ENCODE results near the gene GTF3C1. TPM values are rescaled to one million over a fixed set of nuclear protein-coding genes. Genes with fewer than 3 reads are reported as not detected.

Gene GTF3C1
- total RNA-seq, 1 donor from 2014 or later: 60.1 TPM

DNA sequence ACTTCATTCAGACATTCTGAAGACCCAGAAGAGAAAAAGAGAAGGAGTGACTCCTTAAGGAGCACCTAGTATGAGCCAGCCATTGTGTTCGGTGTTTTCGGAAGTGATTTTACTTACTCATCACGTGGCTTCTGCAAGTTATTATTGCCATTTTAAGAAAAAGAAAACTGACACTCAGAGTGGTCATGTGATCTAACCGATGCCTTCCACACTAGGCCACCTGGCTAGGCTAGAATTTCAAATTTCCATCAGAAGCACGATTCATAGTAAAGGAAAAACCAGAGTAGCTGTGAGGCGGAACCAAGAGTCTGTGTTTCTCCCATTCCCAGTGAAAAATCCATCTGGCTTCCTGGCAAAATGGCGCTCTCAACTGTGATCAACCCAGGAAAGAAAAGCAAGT lies 32.0 kb downstream of the GTF3C1 start:
- DNase-seq (ENCODE audit: low read depth in 2 of 2): no peak

DNA sequence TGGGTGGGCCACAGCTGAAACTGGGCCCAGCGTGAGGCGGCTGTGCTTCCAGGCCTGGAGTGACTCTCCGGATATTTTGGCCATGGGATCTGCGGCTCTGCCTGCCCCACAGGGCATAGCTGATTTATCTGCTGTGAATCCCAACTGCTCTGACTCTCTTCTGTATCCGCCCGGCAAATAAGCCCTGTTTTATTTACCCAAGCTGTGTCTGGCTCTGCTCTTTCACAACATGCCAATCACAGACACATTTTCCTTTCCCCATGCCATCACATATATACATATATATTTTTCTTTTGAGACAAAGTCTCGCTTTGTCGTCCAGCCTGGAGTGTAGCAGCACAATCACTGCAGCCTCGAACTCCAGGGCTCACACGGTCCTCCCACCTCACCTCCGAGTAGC lies 33.3 kb downstream of the GTF3C1 start:
- no peak for DNase-seq (ENCODE audit: low read depth in 2 of 2)

DNA sequence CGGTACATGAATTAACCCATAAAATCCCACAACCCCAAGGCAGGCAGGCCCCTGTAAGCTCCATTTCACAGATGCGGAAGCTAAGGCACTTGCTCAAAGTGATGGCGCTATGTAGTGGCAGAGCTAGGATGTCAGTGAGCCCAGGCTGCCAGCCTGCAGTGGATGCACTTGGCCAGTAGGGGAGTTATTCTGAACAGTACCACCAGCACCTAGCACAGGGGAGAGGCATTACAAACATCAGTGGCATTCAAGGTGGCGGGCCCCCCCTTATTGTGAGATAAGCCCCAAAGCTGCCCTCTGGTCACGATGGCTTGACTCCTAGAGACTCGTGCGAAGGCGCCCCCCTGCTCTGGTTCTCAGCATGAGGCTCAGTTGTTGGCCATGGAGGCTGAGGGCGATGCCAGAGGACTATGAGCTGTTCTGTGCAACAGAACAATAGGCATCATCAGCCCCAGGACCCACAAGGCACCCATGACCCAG lies 33.8 kb downstream of the GTF3C1 start:
- peak; percentile 39 to 42 for DNase-seq (ENCODE audit: low read depth in 2 of 2)

DNA sequence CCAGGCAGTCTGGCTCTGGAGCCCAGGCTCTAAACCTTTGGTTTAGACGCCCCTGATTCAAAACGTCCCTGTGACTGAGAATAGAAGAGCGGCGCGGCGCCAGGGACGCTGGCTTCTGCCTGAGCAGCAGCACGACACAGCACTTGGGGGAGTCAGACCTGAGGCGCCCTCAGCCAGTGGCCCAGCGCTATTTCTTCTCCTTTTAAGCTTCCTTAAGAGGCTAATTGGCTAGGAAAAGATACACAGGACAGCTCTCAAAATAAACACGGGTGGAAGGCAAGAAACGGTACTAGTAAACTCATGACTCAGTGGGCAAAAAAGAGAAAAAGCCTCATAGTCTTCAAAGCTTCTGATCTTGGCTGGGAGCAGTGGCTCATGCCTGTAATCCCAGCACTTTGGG lies 34.9 kb downstream of the GTF3C1 start:
- no peak for DNase-seq (ENCODE audit: low read depth in 2 of 2)

DNA sequence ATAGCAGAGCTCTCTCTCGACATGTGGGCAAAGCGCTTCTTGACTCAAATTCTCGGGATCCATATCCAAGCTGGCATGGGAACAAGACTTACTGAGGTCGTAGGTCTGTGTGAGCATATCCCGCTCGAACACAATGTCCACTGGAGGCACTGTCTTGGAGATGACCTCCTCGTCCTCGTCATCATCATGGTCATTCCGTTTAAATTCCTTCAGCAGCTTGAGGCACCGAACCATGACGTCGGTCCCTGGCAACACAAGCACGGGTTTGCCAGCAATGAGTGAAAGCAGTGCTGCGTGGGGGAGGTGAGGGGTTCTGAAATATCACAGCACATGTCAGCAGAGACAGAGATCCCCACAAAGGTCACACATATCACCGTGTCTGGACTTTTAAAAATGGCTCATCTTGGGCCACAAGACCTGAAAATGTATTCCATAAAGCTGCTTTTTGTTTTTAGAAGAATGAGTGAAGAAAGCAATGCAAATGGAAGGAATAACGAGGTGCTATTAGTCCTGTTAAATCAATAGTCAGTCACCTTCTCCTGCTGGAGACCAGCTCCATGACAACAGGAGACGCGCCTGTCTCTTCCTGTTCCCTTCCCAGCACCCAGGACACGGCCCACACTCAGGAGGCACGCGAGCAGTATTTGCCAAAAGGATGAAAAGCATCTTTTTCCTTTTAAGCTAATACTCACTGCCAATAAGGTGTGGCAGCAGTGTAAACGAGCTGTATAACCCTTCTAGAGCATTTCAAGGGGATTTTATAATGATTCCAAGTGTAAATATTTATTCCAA lies 37.9 kb downstream of the GTF3C1 start:
- no peak for DNase-seq (ENCODE audit: low read depth in 2 of 2)

DNA sequence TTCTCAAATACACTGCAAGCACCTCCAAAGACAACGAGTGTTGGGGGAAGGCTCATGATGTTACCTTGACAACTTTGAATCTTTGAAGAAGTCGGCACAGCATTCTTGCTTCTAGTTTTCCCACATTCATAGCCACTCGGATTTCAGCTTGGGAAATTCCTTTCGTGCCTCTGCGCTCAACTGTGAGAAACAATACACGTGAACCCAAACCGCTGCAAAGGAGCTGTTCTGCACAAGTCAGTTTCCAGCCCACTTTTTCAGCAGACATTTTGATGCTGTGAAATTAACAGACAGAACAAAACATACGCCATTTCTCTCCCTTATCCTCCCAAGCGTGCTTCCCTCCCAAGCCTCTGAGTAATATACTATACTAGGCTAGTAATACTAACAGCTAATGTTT lies 41.2 kb downstream of the GTF3C1 start:
- DNase-seq (ENCODE audit: low read depth in 2 of 2): no peak

DNA sequence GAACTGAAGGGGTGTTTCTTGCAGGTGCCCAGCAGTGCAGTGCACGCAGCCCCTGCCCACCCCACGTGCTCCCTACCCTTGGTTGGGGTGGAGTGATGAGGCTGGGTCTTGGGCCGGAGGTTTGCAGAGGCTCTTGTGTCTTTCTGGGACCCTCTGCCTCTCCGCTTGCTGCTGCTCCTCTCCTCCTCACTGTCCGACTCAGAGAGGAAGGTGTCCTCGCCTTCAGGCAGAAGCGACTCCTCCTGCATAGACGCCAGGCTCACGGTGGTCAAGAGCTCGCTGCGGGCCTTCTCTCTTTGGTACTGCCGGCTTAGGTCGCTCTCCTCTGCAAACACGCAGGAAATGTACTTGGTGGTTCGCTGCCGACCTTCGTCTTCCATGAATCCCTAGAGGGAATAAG lies 42.9 kb downstream of the GTF3C1 start:
- DNase-seq (ENCODE audit: low read depth in 2 of 2): no peak

DNA sequence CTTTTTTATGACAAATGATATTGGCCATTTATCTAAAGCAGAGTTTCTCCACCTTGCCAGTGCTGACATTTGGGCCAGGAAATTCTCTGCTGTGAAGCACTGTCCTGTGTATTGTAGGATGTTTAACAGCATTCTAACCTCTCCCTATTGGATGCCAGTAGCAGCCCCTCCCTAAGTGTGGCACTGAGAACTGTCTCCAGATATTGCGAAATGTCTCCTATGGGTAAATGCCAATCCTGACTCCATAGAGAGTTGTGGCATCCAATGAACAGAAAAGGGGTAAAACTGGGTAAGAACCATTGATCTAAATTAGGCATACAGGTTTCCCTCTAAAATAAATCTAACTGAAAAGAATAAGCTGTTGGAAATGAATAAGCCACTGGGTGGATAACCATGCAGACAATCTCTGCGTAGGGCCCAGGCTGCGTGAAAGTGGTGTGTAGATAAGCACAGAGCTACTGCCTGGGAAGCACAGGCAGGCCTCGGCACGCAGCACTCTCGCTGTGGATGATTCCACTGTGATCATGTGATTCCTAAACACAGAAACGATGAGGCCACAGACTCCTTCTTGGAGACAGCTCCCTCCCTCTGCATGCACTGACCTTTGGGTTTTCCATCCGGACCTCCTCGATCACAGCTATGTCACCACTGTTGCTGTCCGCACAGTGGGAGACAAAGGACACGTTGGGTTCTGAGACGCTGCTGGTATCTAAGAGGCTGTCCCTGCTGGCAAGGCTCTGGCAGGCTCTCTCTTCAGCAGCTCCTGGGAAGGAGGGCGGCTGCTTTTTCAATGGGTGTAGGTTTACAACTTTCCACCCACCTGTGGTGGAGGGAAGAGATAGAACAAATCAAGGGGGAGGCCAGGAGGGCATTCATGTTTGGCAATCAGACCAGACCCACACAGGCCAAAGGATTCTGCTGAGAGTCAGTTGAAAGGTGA lies 44.1 kb downstream of the GTF3C1 start:
- DNase-seq (ENCODE audit: low read depth in 2 of 2): no peak

DNA sequence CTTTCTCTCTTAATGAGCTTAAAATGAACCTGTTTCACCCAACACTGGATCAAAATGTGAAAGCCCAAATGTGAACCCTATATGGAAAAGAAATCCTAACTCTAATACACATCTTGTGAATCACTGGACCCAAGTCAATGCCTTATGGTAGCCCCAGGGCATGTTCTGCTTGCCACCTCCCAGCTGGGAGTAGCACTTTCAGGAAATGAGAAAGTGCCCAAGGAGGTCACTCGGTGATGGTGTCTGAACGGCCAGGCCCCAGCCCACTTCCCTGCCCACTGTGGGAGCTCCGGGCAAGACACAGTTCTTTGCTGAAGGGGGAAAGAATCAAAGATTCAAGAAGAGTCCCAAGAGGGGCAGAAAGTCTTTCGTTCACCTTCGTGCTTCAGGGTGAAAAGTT lies 46.1 kb downstream of the GTF3C1 start:
- DNase-seq (ENCODE audit: low read depth in 2 of 2): no peak

DNA sequence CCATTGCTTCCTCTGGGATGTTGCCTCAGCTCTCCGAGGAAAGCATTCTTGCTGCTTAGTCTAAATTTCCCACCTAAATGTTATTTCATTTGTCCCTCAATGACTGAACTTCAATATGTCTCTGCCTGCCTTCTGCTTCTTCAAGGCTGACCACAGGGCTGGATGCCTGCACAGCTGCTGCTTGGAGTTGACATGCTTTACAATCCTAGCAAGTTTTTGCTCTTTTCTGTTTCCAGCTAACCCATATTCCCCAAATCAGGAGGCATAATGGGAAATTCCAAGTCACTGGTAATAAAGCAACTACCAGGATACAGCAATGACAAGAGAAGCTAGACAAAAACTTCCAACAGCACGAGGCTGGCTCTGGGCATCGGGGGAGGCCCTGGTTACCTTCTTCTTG lies 48.9 kb downstream of the GTF3C1 start:
- DNase-seq (ENCODE audit: low read depth in 2 of 2): no peak

DNA sequence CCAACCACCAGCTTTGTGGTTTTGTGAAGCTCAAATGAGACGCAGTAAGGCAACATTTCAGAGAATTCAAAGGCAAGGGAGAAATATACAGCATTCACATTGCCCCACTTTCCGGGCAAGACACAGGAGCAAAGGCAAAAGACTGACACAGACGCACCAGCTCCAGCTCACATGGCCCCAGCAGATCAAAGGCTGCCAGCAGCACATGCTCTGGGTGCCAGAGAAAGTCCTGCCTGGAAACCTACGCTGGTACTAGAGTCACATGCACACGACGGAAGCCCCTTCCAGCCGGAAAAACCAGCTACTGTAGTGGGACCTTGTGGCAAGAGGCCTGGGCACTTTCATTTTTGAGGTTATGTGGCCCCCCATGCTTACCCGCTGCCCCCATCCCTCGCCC lies 50.1 kb downstream of the GTF3C1 start:
- DNase-seq (ENCODE audit: low read depth in 2 of 2): no peak

DNA sequence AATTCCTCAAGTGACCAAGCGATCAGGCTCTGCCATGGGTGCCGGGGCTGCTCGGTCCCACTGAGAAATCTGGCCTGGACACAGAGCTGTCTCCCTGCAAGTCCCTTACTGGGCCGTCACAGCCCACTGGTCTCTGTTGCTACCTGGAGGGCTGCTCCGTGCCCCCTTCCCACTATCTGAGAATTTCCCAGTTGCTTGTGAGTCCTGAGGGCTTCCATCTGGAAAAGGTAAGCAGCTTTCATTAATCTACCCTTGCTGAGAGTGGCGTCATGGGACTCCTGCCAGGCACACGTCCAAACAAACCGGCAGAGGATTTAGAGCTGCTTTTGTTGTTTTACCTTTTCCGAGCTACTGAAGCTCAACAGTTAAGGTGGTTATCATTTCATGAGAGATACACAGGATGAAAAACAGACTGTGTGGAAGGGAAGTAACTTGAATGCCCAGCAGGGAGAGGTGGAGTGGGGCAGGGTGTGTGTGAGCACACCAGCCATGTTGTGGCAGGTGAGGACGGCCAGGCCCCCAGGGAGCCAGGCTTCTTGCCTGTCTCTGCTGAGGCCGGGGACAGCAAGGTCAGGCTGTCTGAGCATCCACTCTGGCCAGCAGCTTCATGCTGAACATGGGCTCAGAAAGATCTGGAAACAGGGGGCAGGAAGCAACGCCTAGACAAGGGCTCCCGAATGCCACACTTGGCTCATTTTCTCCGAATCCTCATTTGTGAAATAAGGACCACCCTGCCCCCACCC lies 50.6 kb downstream of the GTF3C1 start:
- DNase-seq (ENCODE audit: low read depth in 2 of 2): no peak

DNA sequence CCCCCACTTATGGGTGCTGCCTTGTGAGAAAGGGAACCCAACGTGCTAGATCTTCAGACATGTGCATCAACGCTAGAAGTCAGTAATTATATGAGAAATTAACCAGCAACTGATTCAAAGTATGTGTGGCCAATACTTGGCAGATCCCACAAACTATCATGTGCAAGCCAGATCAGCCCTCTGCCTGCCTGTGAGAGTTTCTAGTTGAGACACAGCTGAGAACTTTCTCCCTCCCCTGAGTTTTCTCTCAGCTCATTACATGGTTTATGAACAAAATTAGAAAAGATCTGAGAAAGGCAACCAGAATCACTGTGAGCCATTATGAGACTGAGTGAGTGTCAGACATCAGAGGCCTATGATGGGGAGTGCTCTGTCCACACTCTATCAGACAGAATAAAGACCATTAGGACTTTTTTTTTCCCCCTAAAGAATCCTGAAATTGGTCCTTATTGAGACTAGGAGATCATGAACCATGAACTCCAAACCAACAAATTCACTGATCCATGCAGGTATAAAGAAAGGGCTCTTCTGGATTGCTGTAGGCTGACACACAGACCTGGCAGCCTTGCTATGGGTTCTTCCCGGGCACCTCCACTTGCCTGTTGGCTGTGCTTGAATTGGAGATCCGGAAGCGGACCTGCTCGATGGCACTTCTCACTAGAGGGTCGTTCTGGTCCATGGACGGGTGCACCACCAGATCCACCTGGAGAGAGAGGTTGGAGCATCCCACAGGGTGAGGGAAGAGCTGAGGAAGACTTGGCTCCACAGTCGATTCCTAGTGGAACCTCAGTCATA lies 51.5 kb downstream of the GTF3C1 start:
- DNase-seq (ENCODE audit: low read depth in 2 of 2): no peak

DNA sequence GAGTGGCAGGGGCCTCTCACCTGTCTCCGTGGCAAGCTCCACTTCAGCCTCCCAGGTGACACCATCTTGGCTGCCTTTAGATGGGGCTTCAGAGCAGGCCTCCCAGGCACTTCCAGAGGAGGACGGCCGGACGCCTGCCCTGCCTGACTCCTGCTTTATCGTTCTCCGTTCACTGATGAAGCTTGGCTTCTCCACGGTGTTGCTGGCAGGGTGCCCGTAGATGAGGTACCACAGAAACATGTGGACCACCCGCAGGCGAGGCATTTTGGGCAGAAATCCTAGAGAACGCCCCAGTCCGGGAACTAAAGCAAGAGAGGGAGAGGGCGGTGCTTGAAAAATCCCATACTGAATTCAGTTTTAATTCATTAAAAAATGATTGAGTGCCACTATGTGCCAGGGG lies 54.5 kb downstream of the GTF3C1 start:
- no peak for DNase-seq (ENCODE audit: low read depth in 2 of 2)

DNA sequence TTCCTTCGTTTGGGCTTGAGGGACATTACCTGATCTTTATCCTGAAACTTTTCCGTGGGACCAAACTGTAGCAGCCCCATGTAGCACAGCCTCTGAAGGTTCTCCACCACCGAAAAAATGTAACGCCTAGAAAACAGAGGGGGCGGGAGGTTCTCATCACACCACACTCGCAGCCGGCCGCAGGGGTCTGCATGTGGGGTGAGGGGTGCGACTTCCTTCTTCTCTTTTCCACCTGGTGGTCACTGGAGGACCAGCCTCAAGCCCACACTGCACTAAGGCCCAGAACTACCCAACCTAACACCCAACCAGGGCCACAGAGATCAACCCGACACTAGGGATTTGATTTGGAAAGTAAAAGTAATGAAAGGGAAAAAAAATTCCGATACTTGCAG lies 57.1 kb downstream of the GTF3C1 start:
- DNase-seq (ENCODE audit: low read depth in 2 of 2): no peak

DNA sequence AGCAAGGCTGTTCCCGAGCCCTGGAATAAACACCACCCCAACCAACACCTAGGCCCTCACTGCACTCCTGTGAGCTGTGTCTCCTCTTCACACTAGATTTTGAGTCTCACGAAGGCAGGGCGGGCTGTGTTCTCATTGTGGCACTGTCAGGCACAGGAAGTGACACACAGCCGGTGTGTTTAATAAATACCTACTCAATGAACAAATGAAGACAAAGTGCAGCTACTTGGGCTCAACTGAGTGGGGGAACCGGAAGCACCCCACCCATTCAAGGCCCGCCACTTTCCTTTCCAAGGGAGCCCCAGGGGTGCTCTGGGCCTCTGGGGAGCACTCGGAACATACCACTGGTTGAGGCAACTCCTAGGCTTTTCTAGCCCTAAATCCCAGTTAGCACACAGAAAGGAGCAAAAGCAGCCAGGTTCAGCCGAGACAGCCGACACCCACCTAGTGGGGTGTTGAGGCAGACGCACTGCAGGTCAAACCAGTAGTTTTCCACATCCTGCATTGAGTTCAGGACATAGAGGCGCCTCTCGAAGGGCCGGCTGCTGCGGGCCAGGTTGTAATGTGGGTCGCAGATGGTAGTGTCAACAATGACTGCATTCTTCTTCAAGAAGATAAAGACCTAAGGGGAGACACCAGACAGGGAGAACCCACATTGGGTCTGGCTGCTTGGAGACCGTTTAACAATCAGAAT lies 57.7 kb downstream of the GTF3C1 start:
- peak; percentile 49 to 81 for DNase-seq (ENCODE audit: low read depth in 2 of 2)

DNA sequence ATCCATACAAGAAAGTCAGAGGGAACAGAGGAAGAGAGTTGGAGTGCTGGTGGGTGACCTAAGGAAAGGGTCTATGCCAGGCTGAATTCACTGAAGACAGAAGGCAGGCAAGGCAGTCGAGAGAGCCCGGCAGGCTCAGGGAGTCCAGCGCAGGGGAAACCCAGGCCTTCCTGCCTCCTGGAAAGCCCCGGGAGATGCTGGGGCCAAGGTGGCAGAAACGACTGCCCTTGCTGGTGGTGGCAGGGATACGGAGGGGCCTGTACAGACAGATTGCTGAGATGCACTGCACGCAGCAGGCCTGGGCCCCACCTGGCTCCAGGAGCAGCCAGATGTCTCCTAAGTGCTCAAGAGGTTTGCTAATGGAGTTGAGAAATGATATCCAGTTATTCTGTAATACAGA lies 59.8 kb downstream of the GTF3C1 start:
- DNase-seq (ENCODE audit: low read depth in 2 of 2): no peak

DNA sequence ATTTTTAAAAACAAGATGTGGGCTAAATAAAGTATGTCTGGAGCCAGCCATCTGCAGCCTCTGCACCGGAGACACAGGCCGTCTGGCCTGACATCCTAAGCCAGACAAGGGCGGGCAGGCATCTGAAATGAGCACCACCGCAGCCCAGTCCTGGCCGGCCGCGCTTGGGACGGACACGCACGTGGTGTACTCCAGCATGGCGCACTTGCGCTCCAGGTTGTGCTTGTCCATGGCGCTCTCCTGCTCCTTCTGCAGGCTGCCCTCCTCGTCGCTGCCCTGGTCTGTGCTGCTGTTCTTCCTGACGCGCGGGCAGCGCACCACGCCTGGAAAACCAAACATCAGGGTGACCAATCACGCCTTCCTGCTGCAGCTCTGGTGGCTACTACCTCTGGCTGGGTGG lies 60.3 kb downstream of the GTF3C1 start:
- no peak for DNase-seq (ENCODE audit: low read depth in 2 of 2)

DNA sequence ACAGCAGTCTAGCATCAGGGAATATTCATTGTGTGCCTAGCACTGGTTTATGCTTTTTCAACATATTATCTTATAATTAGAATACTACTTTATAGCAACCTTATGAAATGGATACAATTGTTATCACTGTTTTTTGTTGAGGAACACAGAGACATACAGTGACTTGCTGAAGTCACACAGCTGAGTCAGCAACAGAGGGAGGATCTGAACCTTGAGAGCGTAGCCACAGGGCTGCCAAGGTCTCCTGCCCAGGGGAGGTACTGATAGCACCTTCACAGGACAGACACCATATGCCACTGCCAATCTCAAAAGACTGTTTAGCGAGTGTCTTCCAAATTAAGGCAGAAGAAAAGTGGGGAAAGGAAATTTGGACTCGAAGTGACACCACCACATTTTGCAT lies 63.0 kb downstream of the GTF3C1 start:
- no peak for DNase-seq (ENCODE audit: low read depth in 2 of 2)

DNA sequence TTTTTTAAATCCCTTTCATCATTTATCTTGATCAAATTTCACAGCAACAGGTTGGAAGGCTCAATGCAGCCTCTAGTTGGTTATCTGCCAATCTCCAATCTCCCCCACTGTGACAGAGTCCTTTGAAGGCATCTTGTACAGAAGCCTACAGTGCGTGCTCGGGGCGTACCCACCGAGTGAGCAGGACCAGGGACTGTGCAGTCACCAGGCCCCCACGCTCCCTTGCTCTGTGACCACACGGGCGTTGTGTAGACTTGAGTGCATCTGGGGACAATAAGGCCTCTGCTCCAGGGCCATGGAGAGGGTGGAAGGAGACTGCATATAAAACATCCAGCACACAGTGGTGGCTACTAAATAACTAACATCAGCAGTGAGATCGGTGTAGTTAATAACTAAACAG lies 63.4 kb downstream of the GTF3C1 start:
- no peak for DNase-seq (ENCODE audit: low read depth in 2 of 2)

DNA sequence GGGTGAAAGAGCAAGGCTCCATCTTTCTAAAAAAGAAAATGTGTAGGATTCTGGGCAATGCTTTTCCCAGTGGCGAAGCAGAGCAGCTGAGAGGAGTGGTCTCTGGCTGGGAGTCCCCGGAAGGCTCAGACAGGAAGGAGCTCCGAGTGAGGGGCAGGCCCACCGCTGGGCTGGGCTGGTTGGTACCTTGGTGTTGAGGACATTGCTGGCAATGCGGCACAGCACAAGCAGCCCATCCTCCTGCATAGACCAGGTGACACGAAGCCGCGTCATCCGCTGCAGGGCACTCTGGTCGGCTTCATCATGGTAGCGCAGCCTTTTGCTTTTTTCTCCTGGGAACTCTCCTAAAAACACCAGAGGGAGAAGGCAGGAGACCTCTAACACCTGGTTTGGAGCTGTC lies 63.9 kb downstream of the GTF3C1 start:
- DNase-seq (ENCODE audit: low read depth in 2 of 2): no peak

All from lung microvascular endothelial cell (primary cell).